Measurements from ENCODE around the gene PRPF40A. TPM values are rescaled to one million over a fixed set of nuclear protein-coding genes. Genes with fewer than 3 reads are reported as not detected.
"Not testable (repeated sequence)": the region's sequence is repeated elsewhere in the genome, so short reads cannot be mapped to it uniquely, and the experiment has no call there.

Gene PRPF40A
- total and polyA plus RNA-seq, 11 donors = 9.8 to 53.5 (median 34.3) TPM

GRCh38 chr2:152743002-152743401 is 25.7 kb upstream of the PRPF40A start:
- intact Hi-C loops (cut with DNase I) = loop anchor here in 2 of 10 donors (5.0 to 10.0 kb wide), 2 partner anchors 774 to 782 kb away; no protein-coding TSS in a partner anchor
- Histone ChIP-seq H3K36me3 (peaks cover 0 to 17% (median 7%) of the 10 kb centered on the region in 9 donors), H3K4me3 (no peak overlapping the region), H3K27ac (no peak overlapping the region), H3K4me1 (no peaks in the 10 kb centered on the region), H3K9me3 (no peaks in the 10 kb centered on the region), H3K27me3 (no peaks in the 10 kb centered on the region)
- TF ChIP-seq CTCF (IDR thresholded peaks at IDR 0.05) (peak in 8 of 12 donors; percentile 17 to 53 (median 30)), POLR2A (IDR thresholded peaks at IDR 0.05) (no peak)
- 44 to 56% (median 51%) methylated on average over 3 of the region's 3 CpGs for WGBS, 4 donors
- no peak for DNase-seq
- ATAC-seq = no peak

- no peak overlapping the region for H3K27ac ChIP-seq
- no peak for ATAC-seq
- H3K36me3 ChIP-seq = peaks cover 0 to 35% (median 18%) of the 10 kb centered on the region in 9 donors
- TF ChIP-seq POLR2A (IDR thresholded peaks at IDR 0.05) = no peak
- peak; percentile 55 to 91 (median 66) for TF ChIP-seq CTCF (IDR thresholded peaks at IDR 0.05)
- DNase-seq = no peak
- 45 to 52% (median 49%) methylated on average over 2 of the region's 2 CpGs for WGBS, 4 donors
- no peaks in the 10 kb centered on the region for H3K27me3 ChIP-seq
- no peak overlapping the region for H3K4me3 ChIP-seq
- H3K4me1 ChIP-seq = no peaks in the 10 kb centered on the region
- no peaks in the 10 kb centered on the region for H3K9me3 ChIP-seq
- intact Hi-C loops (cut with DNase I) = loop anchor here in 2 of 10 donors (5.0 to 10.0 kb wide), 2 partner anchors 776 to 784 kb away; no protein-coding TSS in a partner anchor
Observed at GRCh38 chr2:152740743-152741328, 23.6 kb upstream of the PRPF40A start.

- peaks cover 0 to 41% (median 27%) of the 10 kb centered on the region in 9 donors for H3K36me3 ChIP-seq
- not testable (repeated sequence) for H3K4me3 ChIP-seq, H3K27me3 ChIP-seq, DNase-seq, ATAC-seq, H3K9me3 ChIP-seq, H3K4me1 ChIP-seq, H3K27ac ChIP-seq
- intact Hi-C loops (cut with DNase I) = loop anchor here in 2 of 10 donors (5.0 to 10.0 kb wide), 3 partner anchors 562 to 785 kb away; partner anchors contain the start of gene STAM2 (in 1 of the 2)
- WGBS, 4 donors = 88 to 93% (median 91%) methylated on average over 1 of the region's 1 CpG
Observed at GRCh38 chr2:152739705-152740104, 22.4 kb upstream of the PRPF40A start.

- WGBS, 4 donors = 94 to 96% (median 95%) methylated on average over 2 of the region's 2 CpGs
- H3K27ac ChIP-seq = no peak overlapping the region
- H3K9me3 ChIP-seq = no peaks in the 10 kb centered on the region
- H3K36me3 ChIP-seq = peaks cover 0 to 41% (median 27%) of the 10 kb centered on the region in 9 donors
- no peaks in the 10 kb centered on the region for H3K4me1 ChIP-seq
- no peak for ATAC-seq
- TF ChIP-seq CTCF (IDR thresholded peaks at IDR 0.05) (no peak), POLR2A (IDR thresholded peaks at IDR 0.05) (no peak)
- no peaks in the 10 kb centered on the region for H3K27me3 ChIP-seq
- no peak overlapping the region for H3K4me3 ChIP-seq
- DNase-seq = no peak
- intact Hi-C loops (cut with DNase I) = loop anchor here in 1 of 10 donors (5.0 kb wide), 1 partner anchor 561 kb away; the partner anchor contains the start of gene STAM2
Observed at GRCh38 chr2:152738438-152738837, 21.2 kb upstream of the PRPF40A start.

GRCh38 chr2:152737509-152737908 is 20.2 kb upstream of the PRPF40A start:
- H3K27me3 ChIP-seq, H3K4me1 ChIP-seq, H3K4me3 ChIP-seq, H3K27ac ChIP-seq, DNase-seq, H3K9me3 ChIP-seq, ATAC-seq: not testable (repeated sequence)
- H3K36me3 ChIP-seq = peaks cover 0 to 41% (median 27%) of the 10 kb centered on the region in 9 donors
- intact Hi-C loops (cut with DNase I) = loop anchor here in 1 of 10 donors (5.0 kb wide), 1 partner anchor 560 kb away; the partner anchor contains the start of gene STAM2
- 81 to 98% (median 90%) methylated on average over 1 of the region's 1 CpG for WGBS, 4 donors

Measured in heart left ventricle (tissue), 16 donors.